Activated naive CD8-positive, alpha-beta T cell treated with anti-CD3 and anti-CD28 coated beads for 36 hours (primary cell): ENCODE measurements around the gene TXNRD2. TPM values are rescaled to one million over a fixed set of nuclear protein-coding genes. Genes with fewer than 3 reads are reported as not detected.

Experiments used
- DNase-seq: peaks from one replicate; pipeline ENCODE4 v3.0.0; 2021
- H3K27ac Mint-ChIP-seq: one replicate; pipeline ENCODE4 v1.8.0; 2022; ENCODE audit warnings: mild to moderate bottlenecking, moderate library complexity, mixed read lengths
- H3K27me3 Mint-ChIP-seq: one replicate; pipeline ENCODE4 v1.8.0; 2022; ENCODE audit warnings: mild to moderate bottlenecking, mixed read lengths
- H3K36me3 Mint-ChIP-seq: one replicate; pipeline ENCODE4 v1.8.0; 2021; ENCODE audit warnings: mild to moderate bottlenecking, mixed read lengths
- H3K4me1 Mint-ChIP-seq: one replicate; pipeline ENCODE4 v1.8.0; 2021; ENCODE audit warnings: mixed read lengths
- H3K4me3 Mint-ChIP-seq: one replicate; pipeline ENCODE4 v1.8.0; 2022; ENCODE audit warnings: mild to moderate bottlenecking, moderate library complexity, mixed read lengths
- H3K9me3 Mint-ChIP-seq: one replicate; pipeline ENCODE4 v1.8.0; 2022; ENCODE audit warnings: mixed read lengths
- total RNA-seq, 2 experiments: library from RNA; stranded (reverse); gene quantifications; one replicate each; pipeline ENCODE4 v1.2.3, GENCODE V29; 2021

TXNRD2 gene
- total RNA-seq, 2 experiments from 2014 or later: 20.3 to 20.9 TPM

DNA sequence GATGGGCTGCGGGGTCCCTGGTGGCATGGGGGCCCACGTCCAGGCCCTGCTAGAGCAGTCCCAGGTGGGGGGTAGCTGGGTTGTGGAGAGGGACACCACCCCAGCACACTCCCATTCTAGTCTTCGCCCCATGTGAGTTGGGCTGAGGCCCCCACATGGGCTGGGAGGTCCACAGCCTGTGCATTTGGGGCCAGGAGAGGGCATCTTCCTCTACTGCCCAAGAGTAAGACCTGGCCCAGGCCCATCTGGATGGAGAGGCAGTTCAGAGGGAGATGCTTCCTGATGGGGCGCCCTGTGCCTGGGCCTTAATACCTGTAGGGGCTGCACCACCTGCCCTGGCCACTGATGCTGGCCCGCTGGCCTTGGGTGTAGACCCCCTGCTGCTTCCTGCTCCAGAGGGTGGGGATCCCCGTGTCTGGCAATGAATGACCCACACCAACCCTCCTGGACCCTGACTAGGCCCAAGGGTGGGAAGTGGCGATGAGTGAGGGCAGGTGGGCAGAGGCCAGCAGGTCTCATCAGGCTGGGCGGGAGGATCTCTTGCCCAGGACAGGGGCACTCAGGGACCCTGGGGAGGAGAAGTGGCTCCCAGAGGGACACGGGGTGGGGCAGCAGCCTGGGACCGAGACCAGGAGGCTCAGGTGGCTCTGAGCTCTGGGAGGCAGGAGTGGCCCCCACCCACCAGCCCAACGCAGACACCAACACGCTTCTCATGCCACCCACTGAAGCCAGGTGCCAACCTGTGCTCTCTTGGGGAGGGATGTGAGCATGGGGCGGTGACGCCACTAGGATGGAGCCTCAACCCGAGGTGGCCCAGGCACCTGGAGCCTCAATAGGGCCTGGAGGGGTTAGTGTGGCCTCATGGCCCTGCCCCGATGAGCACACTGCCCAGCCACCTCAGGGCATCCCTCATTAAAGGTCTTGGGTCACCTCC, 69.5 kb downstream of the TXNRD2 start:
- Mint-ChIP-seq H3K4me3 (no peak overlapping the region), H3K36me3 (no peaks in the 10 kb centered on the region), H3K27ac (no peak overlapping the region), H3K4me1 (peaks cover 4% of the 10 kb centered on the region), H3K9me3 (no peaks in the 10 kb centered on the region), H3K27me3 (no peaks in the 10 kb centered on the region)
- no peak for DNase-seq

GRCh38 chr22:19871023-19871844, 70.4 kb downstream of the TXNRD2 start:
- Mint-ChIP-seq H3K4me3 (no peak overlapping the region), H3K27ac (no peak overlapping the region), H3K9me3 (no peaks in the 10 kb centered on the region), H3K27me3 (no peaks in the 10 kb centered on the region), H3K36me3 (no peaks in the 10 kb centered on the region), H3K4me1 (peaks cover 4% of the 10 kb centered on the region)
- DNase-seq: no peak

GRCh38 chr22:19870153-19871022, 71.2 kb downstream of the TXNRD2 start:
- H3K27ac Mint-ChIP-seq: no peak overlapping the region
- H3K9me3 Mint-ChIP-seq: no peaks in the 10 kb centered on the region
- H3K4me3 Mint-ChIP-seq: no peak overlapping the region
- no peaks in the 10 kb centered on the region for H3K36me3 Mint-ChIP-seq
- no peak for DNase-seq
- H3K4me1 Mint-ChIP-seq: peaks cover 4% of the 10 kb centered on the region
- H3K27me3 Mint-ChIP-seq: no peaks in the 10 kb centered on the region

DNA sequence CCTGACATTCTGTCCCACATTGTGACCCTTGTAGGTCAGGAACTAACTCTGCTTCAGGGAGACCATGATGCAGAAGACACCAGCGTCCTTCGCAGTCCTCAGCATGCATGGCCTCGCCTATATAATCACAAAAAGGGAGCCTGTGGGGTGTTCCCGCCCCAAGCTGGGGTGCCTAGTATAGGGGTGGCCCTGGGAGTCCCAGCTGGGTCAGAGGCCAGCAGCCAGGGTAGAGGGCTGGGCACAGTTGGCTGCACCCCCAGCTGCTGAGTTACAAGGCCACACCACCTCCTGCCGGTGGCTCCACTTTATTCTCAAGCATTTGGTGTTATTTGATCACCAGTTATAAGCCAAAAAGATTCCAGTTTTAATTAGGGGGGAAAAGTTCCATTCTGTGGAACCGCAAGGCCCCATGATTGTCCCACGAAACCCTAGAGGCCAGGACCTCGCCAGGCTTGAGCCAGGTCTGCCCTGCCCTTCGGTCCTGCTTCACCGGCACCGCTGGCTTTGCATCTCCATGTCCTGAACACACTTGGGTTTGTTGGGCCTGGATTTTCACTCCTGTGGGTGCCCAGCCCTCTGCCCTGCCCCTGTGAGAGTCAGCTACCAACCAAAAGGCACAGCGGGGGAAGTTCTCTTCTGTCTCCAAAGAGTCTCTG, 72.0 kb downstream of the TXNRD2 start:
- peaks cover 4% of the 10 kb centered on the region for H3K4me1 Mint-ChIP-seq
- no peak overlapping the region for H3K27ac Mint-ChIP-seq
- H3K27me3 Mint-ChIP-seq: no peaks in the 10 kb centered on the region
- DNase-seq: no peak
- H3K9me3 Mint-ChIP-seq: no peaks in the 10 kb centered on the region
- no peak overlapping the region for H3K4me3 Mint-ChIP-seq
- no peaks in the 10 kb centered on the region for H3K36me3 Mint-ChIP-seq

DNA sequence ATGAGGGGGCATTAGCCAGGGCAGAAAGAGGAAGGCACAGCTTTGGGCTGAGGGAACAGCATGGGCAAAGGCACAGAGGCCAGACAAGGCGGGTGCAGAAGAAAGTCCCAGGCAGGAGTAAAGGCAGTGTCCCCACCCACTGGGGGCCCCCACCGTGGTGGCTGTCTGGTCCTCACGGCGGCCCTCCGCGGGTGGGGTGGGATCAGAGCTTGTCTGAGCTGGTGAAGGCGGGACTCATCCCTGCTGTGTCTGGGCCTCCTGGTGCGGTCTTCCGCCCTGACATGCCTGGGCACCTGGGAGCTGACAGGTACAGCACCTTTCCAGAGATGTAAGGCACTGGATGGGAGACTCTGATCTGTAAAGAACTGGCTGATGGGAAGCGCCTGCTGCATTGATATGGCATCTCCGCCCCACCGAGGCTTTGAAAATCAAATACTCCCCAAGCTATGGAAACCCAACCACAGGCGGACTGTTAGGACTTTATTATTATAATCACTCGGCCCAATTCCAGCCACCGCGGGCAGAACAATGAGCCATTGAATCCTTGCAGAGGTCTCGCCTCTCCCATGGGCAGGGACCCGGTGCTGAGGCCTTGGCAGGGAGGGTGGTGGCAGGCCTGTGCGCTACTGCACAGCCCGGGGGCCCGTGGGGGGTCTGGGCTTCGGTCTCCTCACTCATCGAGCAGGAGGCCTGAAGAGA, 72.7 kb downstream of the TXNRD2 start:
- H3K27ac Mint-ChIP-seq: no peak overlapping the region

GRCh38 chr22:19868333-19868732, 73.3 kb downstream of the TXNRD2 start:
- Mint-ChIP-seq H3K27me3 (no peaks in the 10 kb centered on the region), H3K9me3 (no peaks in the 10 kb centered on the region), H3K4me3 (no peak overlapping the region), H3K4me1 (no peaks in the 10 kb centered on the region), H3K27ac (no peak overlapping the region), H3K36me3 (no peaks in the 10 kb centered on the region)
- DNase-seq: no peak

More for the DNA sequence above, 72.7 kb downstream of the TXNRD2 start:
- no peak overlapping the region for H3K4me3 Mint-ChIP-seq
- no peaks in the 10 kb centered on the region for H3K36me3 Mint-ChIP-seq
- DNase-seq: no peak
- no peaks in the 10 kb centered on the region for H3K27me3 Mint-ChIP-seq
- no peaks in the 10 kb centered on the region for H3K4me1 Mint-ChIP-seq
- H3K9me3 Mint-ChIP-seq: no peaks in the 10 kb centered on the region

DNA sequence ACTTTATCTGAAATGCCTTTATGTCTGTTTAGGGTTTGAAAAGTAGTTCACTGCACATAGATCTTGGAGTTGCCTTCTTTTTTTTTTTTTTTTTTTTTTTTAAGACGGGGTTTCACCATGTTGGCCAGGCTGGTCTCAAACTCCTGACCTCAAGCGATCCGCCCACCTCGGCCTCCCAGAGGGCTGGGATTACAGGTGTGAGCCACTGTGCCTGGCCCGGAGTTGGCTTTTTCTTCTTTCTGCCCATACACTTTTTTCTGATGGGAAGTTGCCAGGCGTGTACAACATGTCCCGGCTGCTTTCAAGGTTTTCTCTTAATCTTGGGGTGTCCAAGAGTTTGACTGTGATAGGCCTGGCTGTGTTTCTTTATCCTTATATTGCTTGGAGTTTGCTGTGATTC, 74.0 kb downstream of the TXNRD2 start:
- H3K4me3 Mint-ChIP-seq: no peak overlapping the region
- H3K9me3 Mint-ChIP-seq: no peaks in the 10 kb centered on the region
- H3K36me3 Mint-ChIP-seq: no peaks in the 10 kb centered on the region
- DNase-seq: no peak
- H3K27me3 Mint-ChIP-seq: no peaks in the 10 kb centered on the region
- no peaks in the 10 kb centered on the region for H3K4me1 Mint-ChIP-seq
- H3K27ac Mint-ChIP-seq: no peak overlapping the region

GRCh38 chr22:19866665-19867009, 75.0 kb downstream of the TXNRD2 start:
- DNase-seq: no peak
- H3K27me3 Mint-ChIP-seq: no peaks in the 10 kb centered on the region
- no peaks in the 10 kb centered on the region for H3K9me3 Mint-ChIP-seq
- H3K27ac Mint-ChIP-seq: no peak overlapping the region
- no peak overlapping the region for H3K4me3 Mint-ChIP-seq
- no peaks in the 10 kb centered on the region for H3K36me3 Mint-ChIP-seq
- no peaks in the 10 kb centered on the region for H3K4me1 Mint-ChIP-seq

GRCh38 chr22:19865141-19865829, 76.3 kb downstream of the TXNRD2 start:
- no peaks in the 10 kb centered on the region for H3K4me1 Mint-ChIP-seq
- no peak overlapping the region for H3K4me3 Mint-ChIP-seq
- no peaks in the 10 kb centered on the region for H3K9me3 Mint-ChIP-seq
- no peak for DNase-seq
- no peak overlapping the region for H3K27ac Mint-ChIP-seq
- no peaks in the 10 kb centered on the region for H3K36me3 Mint-ChIP-seq
- no peaks in the 10 kb centered on the region for H3K27me3 Mint-ChIP-seq

GRCh38 chr22:19864538-19865106, 77.0 kb downstream of the TXNRD2 start:
- no peak for DNase-seq
- Mint-ChIP-seq H3K27me3 (no peaks in the 10 kb centered on the region), H3K36me3 (no peaks in the 10 kb centered on the region), H3K27ac (no peak overlapping the region), H3K4me3 (no peak overlapping the region), H3K4me1 (no peaks in the 10 kb centered on the region), H3K9me3 (no peaks in the 10 kb centered on the region)

DNA sequence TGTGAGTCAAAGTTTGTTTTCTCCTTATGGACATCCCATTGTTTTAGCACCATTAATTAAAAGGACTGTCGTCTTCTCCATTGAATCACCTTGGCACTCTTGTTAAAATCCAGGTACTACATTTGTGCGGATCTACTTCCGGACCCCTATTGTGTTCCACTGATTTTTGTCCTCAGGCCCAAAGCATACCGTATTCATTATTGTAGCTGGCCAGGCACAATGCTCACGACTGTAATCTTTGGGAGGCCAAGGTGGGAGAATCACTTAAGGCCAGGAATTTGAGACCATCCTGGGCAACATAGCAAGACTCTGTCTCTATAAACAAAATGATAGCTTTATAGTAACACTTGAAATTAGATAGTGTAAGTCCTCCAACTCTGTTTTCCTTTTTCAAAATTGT, 78.0 kb downstream of the TXNRD2 start:
- no peaks in the 10 kb centered on the region for H3K9me3 Mint-ChIP-seq
- H3K4me3 Mint-ChIP-seq: no peak overlapping the region
- no peaks in the 10 kb centered on the region for H3K27me3 Mint-ChIP-seq
- H3K4me1 Mint-ChIP-seq: no peaks in the 10 kb centered on the region
- no peaks in the 10 kb centered on the region for H3K36me3 Mint-ChIP-seq
- DNase-seq: no peak
- H3K27ac Mint-ChIP-seq: no peak overlapping the region

GRCh38 chr22:19862619-19863246, 78.9 kb downstream of the TXNRD2 start:
- Mint-ChIP-seq H3K27me3 (no peaks in the 10 kb centered on the region), H3K36me3 (peaks cover 2% of the 10 kb centered on the region), H3K9me3 (no peaks in the 10 kb centered on the region), H3K4me1 (peaks cover 2% of the 10 kb centered on the region), H3K27ac (no peak overlapping the region), H3K4me3 (no peak overlapping the region)
- DNase-seq: no peak
